Activated naive CD4-positive, alpha-beta T cell treated with Interleukin-2 at 50 U/mL for 16 hours (primary cell): ENCODE results near the gene RGS6.

Experiments
- DNase-seq: peaks from one replicate; pipeline ENCODE4 v3.0.0-alpha.2; 2020

RGS6 gene

DNA sequence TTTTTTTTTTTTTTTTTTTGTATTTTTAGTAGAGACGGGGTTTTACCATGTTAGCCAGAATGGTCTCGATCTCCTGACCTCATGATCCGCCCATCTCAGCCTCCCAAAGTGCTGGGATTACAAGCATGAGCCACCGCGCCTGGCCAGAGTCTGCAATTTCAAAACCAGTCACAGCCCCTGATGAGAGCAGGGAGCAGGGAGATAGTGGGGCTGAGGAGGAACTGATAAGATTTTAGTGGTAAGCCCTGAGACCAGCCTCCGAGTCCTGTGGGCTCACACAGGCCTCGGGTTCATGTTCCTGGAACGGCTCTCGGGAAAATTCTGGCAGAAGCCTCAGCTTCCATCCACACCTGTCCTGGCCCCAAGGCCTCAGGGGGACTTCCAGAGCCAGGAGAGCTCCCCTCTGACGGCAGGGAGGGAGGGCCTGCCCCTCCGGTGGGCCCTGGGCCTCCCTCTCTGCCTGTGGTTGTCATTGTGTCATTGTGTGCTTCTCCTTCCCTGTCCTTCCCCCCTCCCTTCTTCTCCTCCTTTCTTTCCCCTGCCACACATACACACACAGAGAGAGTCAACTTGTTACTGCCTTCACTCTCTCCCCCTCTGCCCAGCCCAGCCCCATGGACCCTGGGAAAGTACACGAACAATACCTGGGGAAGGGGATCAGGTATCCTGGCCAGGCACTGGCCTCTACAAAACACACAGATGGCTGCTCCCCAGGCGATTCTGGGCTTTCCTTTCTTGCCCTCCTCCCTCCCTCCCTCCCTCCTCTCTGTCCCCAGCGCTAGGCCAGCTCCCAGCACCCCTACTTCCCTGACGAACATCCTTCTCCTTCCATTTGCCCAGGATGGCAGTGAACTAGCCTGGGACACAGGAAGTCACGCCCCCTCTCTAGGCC lies 667.6 kb downstream of the RGS6 start:
- no peak for DNase-seq

DNA sequence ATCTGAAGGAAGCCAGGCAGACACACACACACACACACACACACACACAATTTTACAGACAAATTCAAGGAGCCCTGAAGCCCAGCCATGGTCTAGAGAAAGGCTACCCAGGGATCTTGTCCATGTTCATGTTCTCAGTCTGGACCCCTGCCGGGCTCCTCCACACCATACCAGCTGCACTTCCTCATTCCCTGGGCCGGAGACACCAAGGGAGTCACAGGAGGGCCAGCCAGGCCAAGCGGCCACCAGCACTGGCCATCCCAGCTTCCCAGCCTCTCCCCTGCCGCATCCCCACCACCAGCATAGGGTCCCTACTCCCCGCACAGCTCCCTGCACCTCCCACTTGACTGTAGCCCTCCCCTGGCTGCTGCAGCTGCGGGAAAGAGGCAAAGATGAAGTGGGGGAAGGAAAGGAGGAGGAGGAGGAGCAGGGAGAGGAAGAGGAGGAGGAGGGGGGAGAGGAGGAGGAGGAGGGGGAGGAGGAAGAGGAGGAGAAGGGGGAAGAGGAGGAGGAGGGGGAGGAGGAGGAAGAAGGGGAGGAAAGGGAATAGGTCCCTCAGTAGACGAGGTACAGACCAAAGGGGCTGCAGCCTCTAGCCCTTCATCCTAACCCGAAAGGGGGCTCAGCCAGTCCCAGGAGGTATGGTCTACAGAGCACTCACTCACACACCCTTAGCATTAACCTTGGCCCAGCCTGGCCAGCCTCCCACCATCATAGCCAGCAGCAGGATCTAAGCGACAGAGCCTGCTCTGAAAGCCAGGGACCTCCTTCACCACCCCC lies 668.5 kb downstream of the RGS6 start:
- DNase-seq, result no peak

DNA sequence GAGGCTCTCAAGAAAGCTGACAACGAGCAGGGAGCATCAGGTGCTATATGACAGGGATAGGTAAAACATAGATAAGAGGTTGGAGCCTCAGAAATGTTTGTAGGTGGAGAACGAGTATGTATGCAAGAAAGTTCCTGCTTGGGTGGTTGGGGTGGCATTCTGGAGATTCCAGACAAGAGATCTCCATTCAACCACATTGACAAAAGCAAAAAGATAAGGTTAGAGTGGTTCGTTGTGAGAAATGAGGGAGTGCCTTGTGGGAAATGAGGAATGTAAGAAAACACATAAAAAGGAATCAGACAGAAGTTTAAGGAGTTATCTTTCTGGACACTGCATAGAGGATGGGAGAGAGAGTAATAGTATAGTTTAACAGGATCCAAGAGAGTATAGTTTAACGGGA lies 671.4 kb downstream of the RGS6 start:
- DNase-seq, result no peak

DNA sequence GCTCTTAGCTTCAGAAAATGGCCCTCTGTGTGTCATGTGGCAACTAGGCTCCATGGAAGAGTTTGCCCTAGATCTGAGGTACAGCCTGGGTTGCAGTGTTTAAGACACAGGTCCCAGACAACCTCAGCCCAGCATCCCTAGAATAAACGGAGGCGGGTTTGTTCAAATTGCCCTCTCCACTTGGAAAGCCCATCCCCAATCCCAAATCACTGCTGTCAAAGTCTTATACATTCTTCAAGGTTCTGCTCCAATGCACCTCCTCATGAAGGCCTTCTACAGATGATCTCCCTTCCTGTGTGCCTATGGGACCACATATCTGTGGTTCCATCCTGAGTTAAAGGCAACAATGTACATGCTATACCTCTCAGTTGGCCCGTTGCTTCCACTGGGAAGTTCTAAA lies 671.9 kb downstream of the RGS6 start:
- no peak for DNase-seq

DNA sequence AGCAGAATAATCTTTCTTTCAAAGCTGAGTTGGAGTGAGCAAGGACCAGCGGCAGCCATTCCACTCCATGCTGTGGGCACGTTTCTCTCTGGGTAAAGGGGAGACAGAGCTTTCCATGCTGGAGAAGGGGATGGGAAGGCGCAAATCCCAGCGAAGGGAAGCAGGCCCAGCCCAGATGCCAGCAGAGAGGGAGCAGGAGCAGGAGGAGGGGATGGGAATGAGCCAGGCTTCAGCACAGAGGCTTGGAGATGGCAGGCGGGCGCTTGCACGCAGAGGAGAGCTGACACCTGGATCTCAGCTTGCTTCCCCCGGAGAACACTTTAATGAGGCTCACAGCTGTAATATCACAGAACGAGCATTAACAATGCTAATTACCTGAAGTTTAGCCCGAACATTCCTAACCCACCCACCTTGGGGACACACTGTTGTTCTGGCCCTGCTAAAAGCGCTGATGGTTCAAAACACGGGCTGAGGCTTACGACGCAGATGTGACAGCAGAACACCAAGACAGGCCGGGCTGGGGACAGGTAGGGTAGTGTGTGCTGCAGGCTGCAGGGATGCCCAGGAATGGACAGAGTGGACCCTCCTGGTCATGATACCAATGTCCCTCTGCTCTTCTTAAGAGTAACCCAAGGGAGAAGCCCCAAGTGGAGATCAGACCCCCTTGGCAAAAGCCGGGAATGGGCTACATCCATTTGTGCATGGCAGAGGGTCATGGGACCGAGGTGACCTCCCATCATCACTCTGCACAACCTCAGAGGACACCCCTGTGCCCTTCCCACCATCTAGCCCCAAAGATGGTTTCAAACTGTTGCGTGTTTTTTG lies 673.1 kb downstream of the RGS6 start:
- no peak for DNase-seq

DNA sequence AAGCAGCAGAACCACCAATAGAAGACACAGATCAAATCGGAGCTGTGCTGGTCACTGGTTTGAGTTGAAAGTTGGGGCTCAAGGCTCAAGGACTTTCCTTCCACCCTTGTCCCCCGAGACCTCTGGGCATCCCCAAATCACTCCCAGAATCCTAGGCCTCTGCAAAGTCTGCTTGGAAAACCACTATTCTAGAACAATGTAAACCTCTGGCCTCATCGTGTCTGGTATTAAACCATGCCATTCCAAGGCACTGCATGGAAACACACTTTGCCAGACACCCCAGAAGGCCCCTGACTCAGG lies 673.6 kb downstream of the RGS6 start:
- no peak for DNase-seq

DNA sequence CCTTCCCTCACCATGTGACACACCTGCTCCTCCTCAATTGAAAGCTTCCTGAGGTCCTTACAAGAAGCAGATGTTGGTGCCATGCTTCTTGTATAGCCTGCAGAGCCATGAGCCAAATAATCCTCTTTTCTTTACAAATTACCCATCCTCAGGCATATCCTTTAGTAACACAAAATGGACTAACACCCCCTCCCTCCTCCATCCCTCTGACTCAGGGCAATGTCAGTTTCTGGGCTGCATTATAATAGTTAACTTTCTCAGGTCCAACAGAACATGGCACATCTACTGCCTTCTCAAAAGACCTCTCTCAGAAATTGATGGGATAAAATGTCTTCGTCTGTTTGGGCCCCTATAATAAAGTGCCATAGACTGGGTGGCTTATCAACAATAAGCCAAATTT lies 674.6 kb downstream of the RGS6 start:
- no peak for DNase-seq

DNA sequence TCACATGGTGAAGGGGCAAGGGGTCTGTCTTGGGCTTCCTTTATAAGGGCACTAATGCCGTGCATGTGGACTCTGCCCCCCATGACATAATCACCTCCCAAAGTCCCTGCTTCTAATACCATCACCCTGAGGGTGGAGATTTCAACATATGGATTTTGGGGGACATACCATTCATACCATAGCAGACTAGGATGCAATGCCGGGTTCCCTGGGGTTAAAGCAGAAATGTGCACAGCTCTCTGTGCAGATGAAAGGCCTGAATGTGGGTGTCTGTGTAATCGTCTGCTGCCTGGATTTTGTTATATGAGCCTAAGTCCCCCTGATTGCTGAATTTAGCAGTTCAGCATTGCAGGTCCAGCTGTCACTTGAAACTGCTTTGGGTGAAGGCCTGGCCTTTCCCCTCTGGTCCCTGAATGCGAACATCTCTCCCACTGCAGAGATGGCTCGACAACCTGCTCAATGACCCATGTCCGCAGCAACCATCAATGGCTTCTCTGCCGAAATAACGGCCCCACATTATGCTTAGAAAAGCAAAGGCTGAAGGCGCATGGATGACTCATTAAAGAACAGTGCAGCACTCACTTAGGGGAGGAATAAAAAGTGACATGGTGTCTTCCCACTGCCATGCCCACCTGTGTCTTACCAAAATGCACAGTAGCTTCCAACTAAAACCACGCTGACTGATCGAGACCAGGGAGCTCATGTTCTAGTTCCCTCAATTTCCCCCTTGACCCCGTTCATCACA lies 675.3 kb downstream of the RGS6 start:
- no peak for DNase-seq

DNA sequence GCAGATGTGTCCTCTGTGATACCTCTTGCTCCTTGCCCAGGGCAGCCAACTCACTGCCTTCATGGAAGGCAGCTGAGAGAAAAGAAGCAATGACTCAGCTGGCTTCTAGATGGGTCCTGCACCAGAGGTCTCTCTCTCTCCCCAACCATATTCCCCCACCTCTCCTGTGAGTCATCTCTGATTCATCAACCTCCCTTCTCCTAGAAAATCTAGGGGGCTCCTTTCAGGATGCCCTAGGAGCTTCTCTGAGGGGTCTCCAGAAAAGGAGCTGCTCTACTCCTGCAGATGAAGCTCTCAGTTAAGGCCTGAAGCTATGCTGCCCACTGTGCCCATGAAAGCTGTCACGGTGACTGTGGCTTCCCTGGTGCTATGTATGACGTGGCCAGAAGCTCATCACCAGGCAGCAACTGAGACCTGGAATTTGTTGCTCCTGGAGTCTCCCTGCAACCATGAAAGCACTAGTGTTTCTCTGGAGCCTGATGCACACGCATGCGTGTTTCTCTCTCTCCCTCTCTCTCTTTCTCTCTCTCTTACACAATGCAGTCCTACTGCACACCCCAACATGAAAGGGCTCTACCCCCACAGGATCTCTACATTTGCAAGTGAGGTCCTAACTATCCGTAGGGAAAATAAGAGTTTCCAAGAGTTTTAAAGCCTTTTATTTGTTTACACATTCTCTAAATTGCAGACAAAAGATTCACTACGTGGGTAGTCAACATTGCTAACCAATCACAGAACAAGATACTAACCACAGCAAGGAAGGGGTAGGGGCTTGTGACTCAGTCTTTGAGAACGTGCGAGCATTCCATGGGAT lies 676.4 kb downstream of the RGS6 start:
- no peak for DNase-seq

DNA sequence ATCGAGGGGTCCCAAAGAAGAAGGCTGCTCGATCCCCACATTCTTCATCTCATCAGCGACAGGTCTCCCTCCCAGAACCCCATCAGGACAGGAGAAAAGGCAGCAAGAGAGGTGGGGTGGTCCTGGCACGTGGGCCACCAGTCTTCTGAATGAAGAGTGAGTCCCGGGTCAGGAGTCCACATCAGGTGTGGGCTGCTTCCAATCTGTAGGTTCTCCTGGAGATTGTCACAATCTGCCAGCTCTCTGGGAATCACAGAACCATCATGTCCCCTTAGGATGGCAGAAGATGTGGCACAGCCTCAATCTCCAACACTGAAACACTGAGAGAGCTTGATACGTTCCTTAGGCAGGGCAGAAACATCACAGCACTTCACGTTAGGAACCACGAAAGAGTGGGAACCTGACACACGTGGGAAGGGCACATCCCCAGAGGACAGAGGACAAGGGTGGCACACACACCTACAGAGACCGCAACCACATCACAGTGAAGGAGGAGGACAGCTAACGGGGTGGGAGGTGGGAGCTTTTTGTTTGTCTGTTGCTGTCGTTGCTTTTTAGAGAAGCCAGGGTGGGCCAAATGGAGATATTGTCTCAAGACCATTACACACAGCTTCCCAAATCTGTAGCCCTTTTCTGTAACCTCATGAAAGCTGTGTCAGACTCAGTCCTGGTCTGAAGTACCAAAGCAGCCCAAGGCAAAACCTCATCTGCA lies 677.1 kb downstream of the RGS6 start:
- DNase-seq, result no peak

DNA sequence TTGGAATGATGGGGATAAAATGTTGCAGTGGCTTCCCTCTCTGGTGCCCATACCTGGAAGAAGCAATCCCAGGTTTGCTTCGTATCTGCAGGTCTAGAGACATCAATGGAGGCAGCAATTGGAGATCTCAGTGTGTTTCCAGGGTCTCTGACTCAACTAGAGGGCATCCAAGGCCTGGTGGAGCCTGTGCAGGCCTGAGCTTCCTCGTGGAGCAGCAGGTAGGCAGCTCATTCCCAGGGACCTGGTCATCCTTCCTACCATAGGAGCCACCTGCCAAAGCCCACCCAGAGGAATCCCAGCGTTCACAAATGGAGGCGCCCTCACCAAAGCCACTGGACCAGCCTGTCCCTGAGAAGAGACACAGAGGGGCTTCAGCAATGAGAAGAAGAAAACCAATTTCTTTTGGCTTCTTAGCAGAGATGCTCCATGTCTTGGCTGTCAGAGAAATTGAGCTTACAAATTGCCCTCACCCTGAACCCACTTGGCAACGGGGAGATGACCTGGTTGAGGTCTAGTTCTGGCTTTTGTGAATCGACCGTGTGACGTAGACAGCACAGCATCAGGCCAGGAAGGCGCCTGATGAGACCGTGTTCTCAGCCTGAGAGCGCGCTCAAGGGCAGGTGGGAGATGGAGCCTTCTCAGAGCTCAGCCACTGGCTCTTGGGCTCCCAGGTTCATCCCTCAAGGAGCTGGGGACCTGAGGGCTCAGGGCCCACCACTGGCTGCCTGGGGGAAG lies 678.0 kb downstream of the RGS6 start:
- no peak for DNase-seq

DNA sequence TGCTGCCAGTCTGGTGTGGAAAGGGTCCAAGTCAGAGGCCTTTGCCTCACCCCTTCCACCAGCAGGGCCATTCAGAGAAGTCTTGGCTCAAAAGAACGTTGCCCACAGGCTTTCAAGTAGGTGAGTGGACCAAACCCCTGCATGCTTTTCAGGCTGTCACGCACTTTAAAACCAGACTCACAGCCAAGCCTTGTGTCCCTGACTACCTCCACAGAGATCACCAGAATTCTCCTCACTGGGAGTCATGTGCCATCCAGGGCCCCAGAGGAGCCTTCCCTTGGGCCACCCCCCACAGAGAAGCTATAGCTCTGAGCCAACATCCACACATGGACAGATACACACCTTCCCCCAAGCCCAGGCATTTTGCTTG lies 678.6 kb downstream of the RGS6 start:
- DNase-seq, result no peak

DNA sequence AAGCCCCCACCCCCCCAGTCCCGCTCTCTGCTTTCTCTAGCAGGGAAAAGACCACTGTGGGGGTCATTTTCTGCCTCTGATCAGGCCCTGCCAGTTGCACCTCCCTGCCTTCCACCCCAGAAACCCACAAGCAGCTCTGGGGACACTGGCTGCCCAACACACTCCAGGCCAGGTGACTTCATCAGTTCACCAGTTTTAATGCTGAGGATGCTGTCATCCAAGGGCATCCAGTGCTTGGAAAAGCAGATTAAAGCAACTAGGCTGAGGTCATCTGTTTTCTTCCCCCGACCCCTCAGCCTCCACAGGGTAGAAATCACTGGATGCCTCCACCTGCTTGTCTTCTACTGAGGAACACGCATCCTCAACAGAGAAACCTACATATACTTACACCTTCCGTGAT lies 679.3 kb downstream of the RGS6 start:
- DNase-seq, result no peak

DNA sequence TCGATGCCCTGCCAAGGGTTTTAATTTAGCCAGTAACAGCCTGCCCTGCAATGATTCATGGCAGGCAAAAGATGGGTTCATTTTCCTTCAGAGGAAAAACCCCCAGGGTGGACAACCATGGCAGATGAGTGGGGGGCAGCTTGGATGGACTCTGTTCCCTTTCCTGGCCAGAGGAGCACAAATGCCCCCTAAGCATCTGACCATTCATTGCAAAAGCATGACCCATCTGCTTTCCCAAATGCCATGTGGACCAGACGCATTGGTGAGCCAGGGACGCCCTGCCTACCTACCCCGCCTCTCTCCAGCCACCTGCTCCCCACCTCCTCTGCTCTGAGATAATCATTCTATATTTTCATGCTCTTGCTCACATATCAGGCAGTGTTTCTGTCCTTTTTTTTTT lies 679.8 kb downstream of the RGS6 start:
- DNase-seq, result no peak

DNA sequence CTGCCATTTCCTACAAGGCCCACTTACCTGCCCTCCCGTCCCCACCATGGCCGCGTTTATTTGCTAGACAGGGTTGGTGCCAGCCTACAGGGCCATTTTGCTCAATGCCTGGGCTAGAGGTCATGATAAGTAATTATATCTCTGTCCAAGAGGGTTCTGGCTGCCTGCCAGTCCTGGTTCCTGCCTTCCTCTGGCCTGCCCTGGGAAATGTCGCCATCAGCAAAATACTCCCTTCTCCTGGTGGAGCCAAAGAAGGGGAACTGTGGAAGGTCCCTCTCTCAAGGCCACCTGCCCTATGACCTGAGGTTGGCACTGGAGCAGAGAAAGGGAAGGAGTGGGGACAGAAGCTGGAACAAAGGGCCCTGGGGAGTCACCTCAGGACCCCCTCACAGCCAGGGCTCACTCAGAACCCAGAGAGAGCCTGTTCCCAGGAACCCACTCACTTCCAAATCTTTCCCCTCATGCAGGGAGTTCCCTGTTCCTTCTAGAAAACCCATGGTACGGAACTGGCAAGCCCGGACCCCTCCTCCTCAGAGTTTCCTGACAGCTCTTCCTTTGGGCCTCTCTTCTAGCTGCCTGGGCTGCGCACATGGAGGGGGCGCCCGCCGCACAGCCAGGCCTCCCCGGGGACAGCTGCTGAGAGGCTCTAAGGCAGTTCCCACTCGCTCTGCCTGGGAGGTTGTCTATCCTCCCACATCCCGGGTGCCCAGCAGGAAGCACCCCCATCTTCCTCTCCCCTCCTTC lies 681.2 kb downstream of the RGS6 start:
- no peak for DNase-seq

DNA sequence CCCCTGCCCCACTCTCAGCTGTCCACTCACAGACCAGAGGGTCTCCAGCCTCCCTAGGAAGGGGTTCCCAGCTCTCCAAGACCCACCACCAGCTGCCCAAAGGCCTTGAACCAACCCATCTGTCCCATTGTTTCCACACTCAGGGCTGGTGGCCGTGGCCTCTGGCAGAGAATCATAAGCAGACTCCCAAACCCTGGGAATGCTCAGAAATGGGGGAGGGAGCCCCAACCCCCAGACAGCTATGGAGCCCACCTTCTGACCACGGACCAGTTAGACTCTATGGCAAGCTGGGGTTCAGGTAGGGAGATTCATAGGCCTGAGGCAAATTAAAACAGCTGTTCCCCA lies 681.7 kb downstream of the RGS6 start:
- no peak for DNase-seq

DNA sequence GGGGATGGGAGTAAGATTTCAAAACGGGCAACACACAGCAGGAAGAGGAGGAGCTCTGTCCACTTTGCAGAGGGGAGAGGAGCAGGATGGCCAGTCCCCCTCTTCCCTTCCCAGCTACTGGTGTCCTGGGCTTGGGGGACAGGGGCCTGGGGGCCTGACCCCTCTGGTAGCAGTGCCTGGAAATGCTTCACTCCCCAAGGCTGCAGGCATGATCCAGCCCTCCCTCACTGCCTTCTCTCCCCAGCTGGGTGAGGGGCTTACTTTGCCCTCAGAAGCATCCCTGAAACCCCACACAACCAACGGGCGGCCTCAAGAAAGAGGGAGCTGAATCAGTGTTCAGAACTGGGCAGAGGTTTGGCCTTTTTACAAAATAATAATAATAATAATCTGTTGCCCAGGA lies 682.1 kb downstream of the RGS6 start:
- no peak for DNase-seq

DNA sequence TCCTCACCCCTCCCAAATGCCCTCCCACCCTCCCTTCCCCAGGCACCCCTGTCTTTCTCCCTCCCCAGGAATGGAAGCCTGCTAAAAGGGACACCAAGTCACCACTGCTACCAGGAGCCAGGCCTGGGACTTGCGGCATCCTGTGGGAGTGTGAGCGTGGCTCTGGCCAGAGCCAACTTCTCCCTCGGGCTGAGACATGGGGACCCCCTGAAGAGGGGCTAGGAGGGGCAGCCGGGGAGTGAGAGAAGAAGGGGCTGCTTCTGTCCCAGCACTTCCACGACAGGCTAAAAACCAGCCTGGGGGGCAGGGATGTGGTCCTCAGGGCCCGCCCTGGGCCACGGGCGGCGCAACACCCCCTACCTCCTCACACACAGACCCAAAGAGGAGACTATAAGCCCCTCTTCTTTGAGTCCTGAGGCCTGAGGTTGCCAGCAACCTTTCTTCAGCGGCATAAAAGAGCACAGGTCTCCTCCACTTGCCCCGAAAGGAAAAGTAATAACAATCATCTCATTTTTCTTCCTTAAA lies 682.7 kb downstream of the RGS6 start:
- DNase-seq, result no peak

DNA sequence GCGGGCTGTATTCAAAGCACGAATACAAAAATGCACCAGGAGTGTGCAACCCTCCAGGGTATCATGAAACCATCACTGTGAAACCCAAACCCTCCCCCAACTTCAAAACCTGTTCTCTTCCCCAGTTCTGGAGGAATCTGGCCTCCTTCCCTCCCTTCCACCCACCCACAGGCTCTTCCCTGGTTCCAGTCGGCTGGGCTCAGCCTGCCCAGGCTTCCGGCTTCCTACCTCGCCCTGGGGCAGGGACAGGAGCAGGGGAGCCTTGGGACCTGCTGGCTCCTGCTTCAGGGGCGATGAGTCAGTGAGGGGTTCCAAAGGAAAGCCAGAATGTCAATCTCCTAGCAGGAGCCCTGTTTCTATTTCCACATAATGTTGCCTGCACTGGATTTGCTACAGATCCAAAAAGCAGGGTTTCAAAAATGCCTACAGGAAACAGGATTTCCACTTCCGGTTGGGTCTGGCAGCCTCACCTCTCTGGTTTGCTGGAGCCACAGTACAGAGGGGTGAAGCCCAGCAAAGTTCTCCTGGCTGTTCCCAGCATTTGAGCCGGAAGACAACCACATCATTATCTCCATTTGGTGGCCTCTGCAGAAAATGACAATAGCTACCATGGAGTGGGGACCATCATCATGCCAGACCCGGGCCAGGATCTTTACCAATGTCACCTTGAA lies 683.4 kb downstream of the RGS6 start:
- no peak for DNase-seq
